ENCODE measurements around the gene GJD3.

DNA sequence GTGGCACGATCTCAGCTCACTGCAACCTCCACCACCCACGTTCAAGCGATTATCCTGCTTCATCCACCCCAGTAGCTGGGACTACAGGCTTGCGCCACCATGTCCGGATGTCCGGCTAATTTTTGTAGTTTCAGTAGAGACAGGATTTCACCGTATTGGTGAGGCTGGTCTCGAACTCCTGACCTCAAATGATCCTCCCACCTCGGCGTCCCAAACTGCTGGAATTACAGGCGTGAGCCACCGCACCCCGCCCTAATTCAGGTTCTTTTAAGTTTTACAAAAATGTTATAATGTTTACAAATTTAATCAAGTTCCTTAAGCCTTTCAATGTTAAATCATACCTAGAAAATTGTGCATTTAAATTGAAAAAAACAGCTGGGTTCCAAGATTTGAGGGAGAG lies 13.3 kb upstream of the GJD3 start:
- TF ChIP-seq, protein P1, sequence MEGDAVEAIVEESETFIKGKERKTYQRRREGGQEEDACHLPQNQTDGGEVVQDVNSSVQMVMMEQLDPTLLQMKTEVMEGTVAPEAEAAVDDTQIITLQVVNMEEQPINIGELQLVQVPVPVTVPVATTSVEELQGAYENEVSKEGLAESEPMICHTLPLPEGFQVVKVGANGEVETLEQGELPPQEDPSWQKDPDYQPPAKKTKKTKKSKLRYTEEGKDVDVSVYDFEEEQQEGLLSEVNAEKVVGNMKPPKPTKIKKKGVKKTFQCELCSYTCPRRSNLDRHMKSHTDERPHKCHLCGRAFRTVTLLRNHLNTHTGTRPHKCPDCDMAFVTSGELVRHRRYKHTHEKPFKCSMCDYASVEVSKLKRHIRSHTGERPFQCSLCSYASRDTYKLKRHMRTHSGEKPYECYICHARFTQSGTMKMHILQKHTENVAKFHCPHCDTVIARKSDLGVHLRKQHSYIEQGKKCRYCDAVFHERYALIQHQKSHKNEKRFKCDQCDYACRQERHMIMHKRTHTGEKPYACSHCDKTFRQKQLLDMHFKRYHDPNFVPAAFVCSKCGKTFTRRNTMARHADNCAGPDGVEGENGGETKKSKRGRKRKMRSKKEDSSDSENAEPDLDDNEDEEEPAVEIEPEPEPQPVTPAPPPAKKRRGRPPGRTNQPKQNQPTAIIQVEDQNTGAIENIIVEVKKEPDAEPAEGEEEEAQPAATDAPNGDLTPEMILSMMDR (conservative IDR thresholded peaks at IDR 0.05), result no peak
- no peak for TF ChIP-seq ZFX (IDR thresholded peaks at IDR 0.05)
